Osteoblast (primary cell): Measurements from ENCODE around the gene TTL. TPM values are rescaled to one million over a fixed set of nuclear protein-coding genes. Genes with fewer than 3 reads are reported as not detected.

Experiments
- DNase-seq: peaks from one replicate; pipeline ENCODE4 v3.0.0; 2011; ENCODE audit warnings: low spot score, mixed read lengths; ENCODE audit not compliant: insufficient read length; ENCODE audit errors: missing footprints
- H2AFZ ChIP-seq: 2 replicates; pipeline ENCODE4 v1.6.0; 2011; ENCODE audit warnings: mild to moderate bottlenecking, low read length
- H3K27ac ChIP-seq: 2 replicates; pipeline ENCODE4 v1.5.1; 2011; ENCODE audit warnings: mild to moderate bottlenecking, low read depth, low read length, moderate library complexity
- H3K27me3 ChIP-seq: 2 replicates; pipeline ENCODE4 v1.6.0; 2012; ENCODE audit warnings: mild to moderate bottlenecking, control low read depth, inconsistent platforms, low read length, moderate library complexity; ENCODE audit not compliant: insufficient read depth
- H3K36me3 ChIP-seq: 2 replicates; pipeline ENCODE4 v1.5.1; 2011; ENCODE audit warnings: mild to moderate bottlenecking, low read length, control low read depth, moderate library complexity; ENCODE audit not compliant: insufficient read depth
- H3K4me1 ChIP-seq: 2 replicates; pipeline ENCODE4 v1.5.1; 2011; ENCODE audit warnings: mild to moderate bottlenecking, low read length, control low read depth, moderate library complexity; ENCODE audit not compliant: insufficient read depth
- H3K4me2 ChIP-seq: 2 replicates; pipeline ENCODE4 v1.6.0; 2011; ENCODE audit warnings: mild to moderate bottlenecking, low read length; ENCODE audit not compliant: insufficient read depth
- H3K4me3 ChIP-seq: fragments of 200-600 bp; sonication (generic); 3 replicates; pipeline ENCODE4 v1.5.1; 2012; ENCODE audit warnings: mild to moderate bottlenecking, low read length, inconsistent platforms; ENCODE audit not compliant: insufficient read depth
- H3K79me2 ChIP-seq: 2 replicates; pipeline ENCODE4 v1.6.0; 2012; ENCODE audit warnings: mild to moderate bottlenecking, low read length, control low read depth, inconsistent platforms; ENCODE audit not compliant: insufficient read depth
- H3K9me3 ChIP-seq: 2 replicates; pipeline ENCODE4 v1.5.1; 2011; ENCODE audit warnings: low read depth, low read length, control low read depth
- H4K20me1 ChIP-seq: 2 replicates; pipeline ENCODE4 v1.6.0; 2012; ENCODE audit warnings: mild to moderate bottlenecking, low read length, control low read depth; ENCODE audit not compliant: insufficient read depth
- total RNA-seq: library from RNA; depleted of rRNA; stranded (reverse); fragments of >200 nt; gene quantifications from 2 replicates; pipeline ENCODE4 v1.2.3, GENCODE V29; 2012
- TF ChIP-seq, protein P1 (sequence below): IDR thresholded peaks from 2 replicates; pipeline ENCODE4 v1.5.1; 2011; ENCODE audit warnings: mild to moderate bottlenecking, low read depth, low read length, moderate library complexity; ENCODE audit errors: extremely low read depth

The TTL gene
- total RNA-seq, 1 donor: 59.0 TPM

DNA sequence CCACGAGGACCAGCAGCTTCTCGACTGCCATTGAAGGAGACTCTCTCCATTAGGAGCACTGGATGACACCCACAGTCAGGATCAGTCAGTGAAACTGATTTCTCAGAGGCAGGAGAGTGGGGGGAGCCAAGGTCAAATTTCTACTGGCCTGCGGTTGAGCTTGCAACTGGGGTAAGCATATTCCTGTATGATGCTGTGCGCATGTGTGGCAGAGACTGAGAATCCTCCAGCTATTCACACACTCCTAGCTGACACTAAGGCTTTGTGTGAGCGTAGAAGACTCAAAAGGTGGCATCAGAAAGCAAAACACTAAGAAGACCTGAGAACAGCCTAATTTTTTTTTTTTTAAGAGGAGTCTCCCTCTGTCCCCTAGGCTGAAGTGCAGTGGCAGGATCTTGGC lies 19.8 kb upstream of the TTL start:
- Histone ChIP-seq H3K27ac (no peak overlapping the region), H3K79me2 (no peaks in the 10 kb centered on the region), H4K20me1 (no peaks in the 10 kb centered on the region), H3K4me2 (no peak overlapping the region), H3K36me3 (no peaks in the 10 kb centered on the region), H3K4me3 (no peak overlapping the region), H3K9me3 (no peaks in the 10 kb centered on the region), H2AFZ (no peak overlapping the region), H3K4me1 (no peaks in the 10 kb centered on the region), H3K27me3 (peaks cover 6% of the 10 kb centered on the region)
- TF ChIP-seq, protein P1, sequence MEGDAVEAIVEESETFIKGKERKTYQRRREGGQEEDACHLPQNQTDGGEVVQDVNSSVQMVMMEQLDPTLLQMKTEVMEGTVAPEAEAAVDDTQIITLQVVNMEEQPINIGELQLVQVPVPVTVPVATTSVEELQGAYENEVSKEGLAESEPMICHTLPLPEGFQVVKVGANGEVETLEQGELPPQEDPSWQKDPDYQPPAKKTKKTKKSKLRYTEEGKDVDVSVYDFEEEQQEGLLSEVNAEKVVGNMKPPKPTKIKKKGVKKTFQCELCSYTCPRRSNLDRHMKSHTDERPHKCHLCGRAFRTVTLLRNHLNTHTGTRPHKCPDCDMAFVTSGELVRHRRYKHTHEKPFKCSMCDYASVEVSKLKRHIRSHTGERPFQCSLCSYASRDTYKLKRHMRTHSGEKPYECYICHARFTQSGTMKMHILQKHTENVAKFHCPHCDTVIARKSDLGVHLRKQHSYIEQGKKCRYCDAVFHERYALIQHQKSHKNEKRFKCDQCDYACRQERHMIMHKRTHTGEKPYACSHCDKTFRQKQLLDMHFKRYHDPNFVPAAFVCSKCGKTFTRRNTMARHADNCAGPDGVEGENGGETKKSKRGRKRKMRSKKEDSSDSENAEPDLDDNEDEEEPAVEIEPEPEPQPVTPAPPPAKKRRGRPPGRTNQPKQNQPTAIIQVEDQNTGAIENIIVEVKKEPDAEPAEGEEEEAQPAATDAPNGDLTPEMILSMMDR: no peak
- no peak for DNase-seq

DNA sequence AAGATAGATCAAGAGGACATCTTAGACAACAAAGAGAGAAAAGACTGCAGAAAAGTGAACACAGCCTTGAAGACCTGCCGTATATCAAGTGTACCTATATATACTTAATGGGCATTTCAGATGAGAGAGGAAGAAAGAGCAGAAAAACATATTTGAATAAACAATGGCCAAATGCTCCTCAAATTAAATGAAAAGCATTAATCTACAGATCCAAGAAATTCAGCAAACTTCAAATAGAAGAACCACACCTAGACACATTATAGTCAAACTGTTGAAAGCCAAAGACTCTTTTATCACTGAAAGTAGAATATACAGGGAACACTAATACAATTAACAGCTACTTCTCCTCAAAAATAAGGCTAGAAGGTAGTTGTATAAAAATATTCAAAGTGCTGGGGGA lies 18.7 kb upstream of the TTL start:
- H3K27me3 ChIP-seq: peaks cover 8% of the 10 kb centered on the region
- no peaks in the 10 kb centered on the region for H3K9me3 ChIP-seq
- no peaks in the 10 kb centered on the region for H3K4me1 ChIP-seq
- TF ChIP-seq, protein P1: no peak
- no peak for DNase-seq
- no peak overlapping the region for H3K4me2 ChIP-seq
- no peaks in the 10 kb centered on the region for H3K79me2 ChIP-seq
- no peaks in the 10 kb centered on the region for H3K36me3 ChIP-seq
- no peak overlapping the region for H3K4me3 ChIP-seq
- H4K20me1 ChIP-seq: no peaks in the 10 kb centered on the region
- H3K27ac ChIP-seq: no peak overlapping the region
- H2AFZ ChIP-seq: no peak overlapping the region

DNA sequence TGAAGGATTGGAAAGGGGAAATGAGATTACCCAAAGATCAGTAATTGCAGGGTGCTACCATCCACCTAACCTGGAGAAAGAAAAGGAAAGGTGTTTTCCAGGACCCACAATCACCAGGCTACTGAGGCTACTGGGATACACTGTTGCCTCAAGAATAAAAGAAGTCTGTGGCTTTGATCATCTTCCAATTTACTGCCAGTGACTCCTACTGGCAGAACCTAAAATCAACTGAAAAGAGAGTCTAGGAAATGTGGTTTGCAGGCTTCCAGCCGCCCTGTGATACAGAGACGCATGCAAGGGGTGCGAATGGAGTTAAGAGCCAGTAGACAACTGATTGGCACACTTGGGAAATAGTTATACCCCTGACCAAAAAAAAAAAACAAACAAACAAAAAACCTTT lies 16.6 kb upstream of the TTL start:
- Histone ChIP-seq H3K4me1 (no peaks in the 10 kb centered on the region), H3K27me3 (peaks cover 9% of the 10 kb centered on the region), H3K27ac (no peak overlapping the region), H4K20me1 (no peaks in the 10 kb centered on the region), H2AFZ (no peak overlapping the region), H3K36me3 (no peaks in the 10 kb centered on the region), H3K4me3 (no peak overlapping the region), H3K4me2 (no peak overlapping the region), H3K9me3 (no peaks in the 10 kb centered on the region), H3K79me2 (no peaks in the 10 kb centered on the region)
- TF ChIP-seq, protein P1: peak; percentile 50
- peak; percentile 50 for DNase-seq

DNA sequence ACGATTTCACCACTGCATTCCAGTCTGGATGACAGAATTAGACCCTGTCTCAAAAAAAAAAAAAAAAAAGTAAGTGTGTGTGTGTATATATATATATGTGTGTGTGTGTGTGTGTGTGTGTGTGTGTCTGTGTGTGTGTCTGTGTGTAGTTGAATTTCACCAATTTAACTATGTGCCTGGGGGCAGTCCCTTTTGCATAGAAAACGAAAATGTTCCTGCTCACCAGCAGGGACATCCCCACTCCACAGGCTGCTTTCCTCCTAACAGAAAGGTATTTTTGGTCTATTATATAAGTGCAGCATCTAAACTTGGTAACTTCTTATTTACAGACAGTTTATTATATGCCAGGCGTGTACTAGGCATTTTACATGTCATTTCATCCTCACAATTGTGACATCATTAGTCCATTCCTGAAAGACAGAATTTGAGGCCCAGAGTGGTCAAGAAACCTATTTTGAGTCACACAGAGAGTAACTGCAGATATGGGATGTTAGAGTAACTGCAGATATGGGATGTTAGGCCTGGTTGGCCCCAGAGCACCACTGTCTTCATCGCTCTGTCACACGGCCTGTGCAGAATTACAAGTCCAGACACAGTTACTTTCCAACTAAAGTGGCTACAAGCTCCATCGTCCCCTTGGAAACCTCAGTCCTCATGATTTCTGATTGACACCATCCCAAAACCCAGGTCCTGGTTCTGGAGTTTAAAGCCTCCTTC lies 9.3 kb upstream of the TTL start:
- Histone ChIP-seq H3K27me3 (peaks cover 6% of the 10 kb centered on the region), H3K36me3 (no peaks in the 10 kb centered on the region), H4K20me1 (no peaks in the 10 kb centered on the region), H3K79me2 (no peaks in the 10 kb centered on the region), H2AFZ (no peak overlapping the region), H3K27ac (no peak overlapping the region), H3K4me2 (no peak overlapping the region), H3K4me3 (no peak overlapping the region), H3K9me3 (no peaks in the 10 kb centered on the region), H3K4me1 (peaks cover 3% of the 10 kb centered on the region)
- DNase-seq: no peak
- TF ChIP-seq, protein P1: no peak
